ENCODE measurements around the gene ARPC1A.
"Not testable (repeated sequence)": the region's sequence is repeated elsewhere in the genome, so short reads cannot be mapped to it uniquely, and the experiment has no call there.

ARPC1A gene

GRCh38 chr7:99369767-99370391 lies 44.2 kb downstream of the ARPC1A start:
- DNase-seq (ENCODE audit: low read depth, low spot score), result no peak

DNA sequence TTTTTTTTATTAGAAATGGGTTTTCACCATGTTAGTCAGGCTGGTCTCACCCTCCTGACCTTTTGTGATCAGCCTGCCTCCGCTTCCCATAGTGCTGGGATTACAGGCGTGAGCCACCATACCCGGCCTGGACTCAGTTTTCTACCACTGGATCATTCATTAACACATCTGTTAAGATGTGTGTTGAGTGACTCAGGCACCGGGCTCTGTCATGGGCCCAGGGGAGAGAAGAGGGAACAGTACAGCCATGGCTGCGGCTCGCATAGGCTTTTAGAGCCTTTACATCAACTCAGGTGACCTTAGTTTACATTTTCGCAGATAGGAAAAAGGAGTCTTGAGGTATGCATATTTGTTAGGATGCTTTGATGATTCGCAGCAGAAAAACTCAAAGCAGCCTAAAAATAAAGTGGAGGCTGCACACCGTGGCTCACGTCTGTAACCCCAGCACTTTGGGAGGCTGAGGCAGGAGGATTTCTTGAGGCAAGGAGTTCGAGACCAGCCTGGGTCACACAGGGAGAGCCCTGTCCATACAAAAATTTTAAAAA lies 45.8 kb downstream of the ARPC1A start:
- no peak for DNase-seq (ENCODE audit: low read depth, low spot score)

GRCh38 chr7:99372275-99373090 lies 46.8 kb downstream of the ARPC1A start:
- DNase-seq (ENCODE audit: low read depth, low spot score), result no peak

DNA sequence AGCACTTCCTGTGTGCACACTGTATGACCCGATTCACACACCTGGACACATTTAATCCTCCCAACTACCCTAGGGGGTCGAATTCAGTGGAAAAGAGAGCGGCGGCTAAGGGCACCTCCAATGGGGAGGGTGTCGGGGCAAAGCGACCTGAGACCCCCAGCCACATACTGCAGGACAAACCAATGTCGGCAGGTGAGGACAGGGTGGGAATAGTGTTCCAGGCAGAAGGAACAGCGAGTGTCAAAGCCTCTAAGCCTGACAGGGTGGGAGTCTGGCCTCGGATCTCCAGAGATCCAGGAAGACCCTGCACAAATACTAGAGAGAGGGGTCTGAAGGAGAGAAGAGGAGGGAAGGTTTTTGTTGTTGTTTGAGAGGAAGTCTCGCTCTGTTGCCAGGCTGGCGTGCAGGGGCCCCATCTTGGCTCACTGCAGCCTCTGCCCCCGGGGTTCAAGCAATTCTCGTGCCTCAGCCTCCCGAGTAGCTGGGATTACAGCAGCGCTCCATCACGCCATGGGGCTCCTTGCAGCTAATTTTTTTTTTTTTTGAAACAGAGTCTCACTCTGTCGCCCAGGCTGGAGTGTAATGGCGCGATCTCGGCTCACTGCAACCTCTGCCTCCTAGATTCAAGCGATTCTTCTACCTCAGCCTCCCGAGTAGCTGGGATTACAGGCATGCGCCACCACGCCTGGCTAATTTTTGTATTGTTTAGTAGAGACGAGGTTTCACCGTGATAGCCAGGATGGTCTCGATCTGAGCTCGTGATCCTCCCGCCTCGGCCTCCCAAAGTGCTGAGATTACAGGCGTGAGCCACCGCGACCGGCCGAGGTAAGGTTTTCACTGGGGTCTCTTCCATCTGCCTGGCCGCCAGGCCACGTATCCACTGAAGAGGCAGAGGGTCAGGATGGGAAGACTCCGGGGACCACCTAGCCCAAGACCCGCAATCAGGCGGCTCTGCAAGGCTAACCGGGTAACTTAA lies 47.7 kb downstream of the ARPC1A start:
- DNase-seq (ENCODE audit: low read depth, low spot score), result no peak

GRCh38 chr7:99374111-99375064 lies 48.7 kb downstream of the ARPC1A start, which contains the start of gene ARPC1B:
ARPC1B (plus strand) TSS chr7:99374730; CDS start chr7:99385715, 10,985 bp downstream.
- no peak for DNase-seq (ENCODE audit: low read depth, low spot score)

GRCh38 chr7:99375070-99375807 lies 49.5 kb downstream of the ARPC1A start:
- no peak for DNase-seq (ENCODE audit: low read depth, low spot score)

- peak; percentile 41 for DNase-seq (ENCODE audit: low read depth, low spot score)
Measured at GRCh38 chr7:99379043-99379577, 53.4 kb downstream of the ARPC1A start.

DNA sequence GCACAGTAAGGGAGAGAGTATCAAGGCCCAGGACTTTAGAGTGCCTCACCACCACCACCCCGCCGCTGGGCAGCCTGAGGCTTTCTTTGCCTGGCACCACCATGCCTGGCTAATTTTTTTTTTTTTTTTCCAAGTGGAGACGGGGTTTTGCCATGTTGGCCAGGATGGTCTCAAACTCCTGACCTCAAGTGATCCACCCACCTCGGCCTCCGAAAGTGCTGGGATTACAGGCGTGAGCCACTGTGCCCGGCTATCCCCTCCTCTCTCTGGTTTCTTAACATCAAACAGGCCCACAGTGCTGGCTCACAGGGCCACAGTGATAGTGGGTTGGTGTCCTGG lies 54.0 kb downstream of the ARPC1A start:
- DNase-seq (ENCODE audit: low read depth, low spot score), result not testable (repeated sequence)

DNA sequence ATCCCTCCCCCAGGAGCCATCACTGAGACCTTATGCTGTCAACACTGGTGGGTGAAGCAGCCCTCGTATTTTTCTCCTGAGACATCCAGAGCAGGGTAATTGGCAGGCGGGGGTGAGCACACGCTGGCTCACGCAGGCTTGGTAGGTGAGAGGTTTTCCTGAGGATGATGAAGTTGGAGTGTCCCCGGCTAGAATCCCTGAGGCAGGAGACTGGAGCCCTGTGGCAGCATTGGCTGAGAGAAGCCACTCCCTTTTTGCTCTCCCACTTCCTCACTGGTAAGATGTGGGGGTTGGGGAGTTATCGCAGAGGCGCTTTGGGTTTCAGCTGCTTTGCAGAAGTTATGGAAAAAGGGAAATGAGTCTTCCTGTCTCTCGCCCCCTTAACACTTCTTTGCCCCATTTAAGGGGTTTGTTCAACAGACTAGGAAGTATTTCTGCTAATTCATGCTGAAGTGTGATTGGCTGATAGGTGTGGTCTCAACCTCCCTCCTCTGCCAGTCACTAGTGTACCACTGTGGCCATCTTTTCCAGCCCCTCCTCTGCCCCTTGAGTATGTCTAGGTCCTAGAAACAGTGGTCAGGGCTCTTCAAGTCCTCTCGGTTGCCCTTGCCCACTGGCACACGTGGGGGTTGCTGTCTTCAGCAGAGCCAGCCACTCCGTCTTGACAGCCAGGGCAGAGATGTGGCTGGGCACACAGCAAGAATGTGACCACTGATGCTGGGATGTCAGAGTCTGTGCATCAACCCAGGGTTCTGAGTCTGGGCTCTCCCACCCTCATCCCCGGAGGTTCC lies 54.5 kb downstream of the ARPC1A start:
- DNase-seq (ENCODE audit: low read depth, low spot score), result no peak

GRCh38 chr7:99380823-99381663 lies 55.3 kb downstream of the ARPC1A start:
- no peak for DNase-seq (ENCODE audit: low read depth, low spot score)

DNA sequence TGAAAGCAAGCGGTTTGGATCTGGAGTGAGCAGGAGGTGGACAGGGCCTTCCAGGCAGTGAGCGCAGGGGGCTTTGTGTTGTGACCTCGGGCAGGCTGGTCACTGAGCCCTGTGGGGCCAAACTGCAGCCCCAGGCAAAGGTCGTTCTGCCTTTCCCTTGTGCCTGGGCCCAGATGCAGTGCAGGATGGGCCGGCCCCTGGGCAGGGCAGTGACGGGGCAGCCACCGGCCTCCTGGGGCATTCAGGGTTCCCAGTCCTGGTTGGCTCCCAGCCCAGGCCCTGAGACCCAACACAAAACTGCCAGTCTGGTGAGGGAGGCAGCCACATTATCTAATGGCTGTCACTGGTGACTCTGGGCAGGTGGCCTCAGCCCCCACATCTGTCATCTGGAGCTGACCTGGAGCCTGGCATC lies 56.0 kb downstream of the ARPC1A start:
- no peak for DNase-seq (ENCODE audit: low read depth, low spot score)

- no peak for DNase-seq (ENCODE audit: low read depth, low spot score)
Measured at GRCh38 chr7:99383203-99383602, 57.5 kb downstream of the ARPC1A start.

GRCh38 chr7:99383791-99384370 lies 58.2 kb downstream of the ARPC1A start:
- no peak for DNase-seq (ENCODE audit: low read depth, low spot score)

DNA sequence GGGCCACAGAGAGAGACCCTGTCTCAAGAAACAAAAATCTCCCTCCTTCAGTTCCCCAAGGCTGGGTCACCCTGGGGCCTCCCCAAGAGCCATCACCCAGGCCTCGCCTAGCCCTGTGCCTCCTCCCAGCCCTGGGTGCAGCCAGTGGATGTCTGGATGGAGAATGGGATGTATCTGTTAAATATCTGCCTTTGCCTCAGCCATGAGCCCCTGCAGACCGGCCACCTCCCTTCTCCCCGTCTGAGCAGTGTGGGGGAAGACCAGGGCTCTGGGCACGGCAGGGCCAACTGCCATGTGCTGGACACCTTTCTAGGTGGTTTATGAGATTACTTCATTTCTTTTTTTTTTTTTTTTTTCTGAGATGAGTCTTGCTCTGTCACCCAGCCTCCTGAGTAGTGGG lies 58.8 kb downstream of the ARPC1A start:
- no peak for DNase-seq (ENCODE audit: low read depth, low spot score)

DNA sequence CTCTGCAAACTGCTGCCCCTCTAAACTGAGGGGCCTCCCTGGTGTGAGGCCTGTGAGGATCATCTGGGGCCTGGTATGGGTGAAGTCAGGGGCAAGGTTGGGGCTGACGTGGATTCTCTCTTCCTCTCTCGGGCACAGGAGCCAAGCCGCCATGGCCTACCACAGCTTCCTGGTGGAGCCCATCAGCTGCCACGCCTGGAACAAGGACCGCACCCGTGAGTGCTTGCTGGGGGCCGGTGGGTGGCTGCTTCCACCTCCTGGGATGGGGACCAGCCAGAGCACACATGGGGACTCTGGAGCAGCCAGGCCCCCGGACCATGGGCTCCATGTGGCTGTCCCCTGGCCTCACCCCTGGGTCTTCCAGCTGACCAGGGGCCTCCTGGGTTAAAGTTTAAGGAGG lies 59.9 kb downstream of the ARPC1A start:
- no peak for DNase-seq (ENCODE audit: low read depth, low spot score)

DNA sequence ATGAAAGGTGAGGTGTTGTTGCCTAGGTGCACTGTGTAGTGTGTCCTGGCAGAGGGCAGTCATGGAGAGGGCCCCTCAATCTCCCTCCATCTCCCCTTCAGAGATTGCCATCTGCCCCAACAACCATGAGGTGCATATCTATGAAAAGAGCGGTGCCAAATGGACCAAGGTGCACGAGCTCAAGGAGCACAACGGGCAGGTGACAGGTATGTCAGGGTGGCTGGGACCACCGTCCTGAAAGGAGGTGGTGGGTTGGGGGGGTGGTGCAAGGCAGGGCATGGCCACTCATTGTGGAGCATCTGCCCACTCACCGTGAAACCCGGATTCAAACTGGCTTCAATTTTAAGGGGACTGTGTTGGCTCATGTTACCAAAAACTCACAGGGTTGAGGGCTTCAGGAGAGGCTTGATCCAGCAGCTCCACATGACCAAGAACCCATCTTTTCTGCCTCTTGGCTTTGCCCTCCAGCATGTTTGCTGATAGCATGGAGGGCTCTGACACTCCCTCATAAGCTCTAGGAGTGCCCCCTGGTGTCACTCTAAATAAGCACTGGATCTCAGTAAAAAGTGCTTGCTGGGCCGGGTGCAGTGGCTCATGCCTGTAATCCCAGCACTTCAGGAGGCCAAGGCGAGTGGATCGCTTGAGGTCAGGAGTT lies 61.0 kb downstream of the ARPC1A start:
- DNase-seq (ENCODE audit: low read depth, low spot score), result no peak

GRCh38 chr7:99387239-99387635 lies 61.5 kb downstream of the ARPC1A start:
- not testable (repeated sequence) for DNase-seq (ENCODE audit: low read depth, low spot score)
